KOPT-K1 (cell line): ENCODE measurements around the gene BOLL.
A peak's percentile ranks its signal among the peaks of the same experiment; 100 is the strongest.

Source experiments
- H3K27ac ChIP-seq: fragments of 200-600 bp; sonication (generic); 2 replicates; pipeline ENCODE4 v1.5.1; 2016; ENCODE audit warnings: antibody characterized with exemption, mild to moderate bottlenecking, low read depth, low read length; ENCODE audit not compliant: poor library complexity, severe bottlenecking
- H3K36me3 ChIP-seq: fragments of 200-600 bp; sonication (generic); 2 replicates; pipeline ENCODE4 v1.5.1; 2017; ENCODE audit warnings: antibody characterized with exemption, mild to moderate bottlenecking, low read length, moderate library complexity; ENCODE audit not compliant: insufficient read depth
- H3K9me3 ChIP-seq: fragments of 200-600 bp; sonication (generic); 2 replicates; pipeline ENCODE4 v1.5.1; 2017; ENCODE audit warnings: antibody characterized with exemption, low read length, mild to moderate bottlenecking; ENCODE audit not compliant: insufficient read depth, poor library complexity, severe bottlenecking

BOLL gene

DNA sequence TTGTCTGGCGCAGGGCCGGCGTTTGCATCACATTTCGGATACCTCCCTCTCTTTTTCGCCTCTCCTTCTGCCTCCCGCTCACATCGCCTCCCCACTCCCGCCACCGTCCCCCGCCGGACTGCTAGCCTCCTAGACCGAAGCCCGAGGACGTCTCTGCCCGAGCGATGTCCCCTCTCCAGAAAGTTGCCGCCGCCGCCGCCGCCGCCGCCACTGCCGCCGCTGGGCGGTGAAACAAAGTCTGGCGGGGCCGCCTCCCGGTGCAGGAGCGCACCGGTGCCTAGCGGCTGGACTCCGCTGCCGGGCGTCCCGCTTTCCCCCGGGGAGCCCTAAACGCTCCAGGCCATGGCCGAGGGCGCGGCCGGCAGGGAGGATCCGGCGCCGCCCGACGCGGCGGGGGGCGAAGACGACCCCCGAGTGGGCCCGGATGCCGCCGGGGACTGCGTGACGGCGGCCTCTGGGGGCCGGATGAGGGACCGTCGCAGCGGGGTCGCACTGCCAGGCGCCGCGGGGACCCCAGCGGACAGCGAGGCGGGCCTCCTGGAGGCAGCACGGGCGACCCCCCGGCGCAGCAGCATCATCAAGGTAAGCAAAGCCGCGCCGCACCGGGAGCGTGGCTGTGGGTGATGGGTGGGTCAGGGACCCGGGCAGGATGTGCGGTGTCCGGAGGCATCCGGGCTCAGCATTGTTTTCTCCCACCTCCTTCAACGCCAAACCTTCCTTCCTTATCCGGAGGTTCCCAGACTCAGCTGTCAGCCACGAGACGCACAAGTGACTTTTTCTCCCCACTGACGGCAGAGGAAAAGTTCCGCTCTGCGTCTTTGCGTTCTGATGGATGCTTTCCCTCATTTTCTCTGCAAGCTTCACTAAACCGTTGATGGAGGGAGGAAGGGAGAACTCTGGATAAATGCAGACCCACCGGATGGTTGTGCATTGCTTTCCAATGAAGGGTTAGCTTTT, 19.9 kb upstream of the BOLL start:
- Histone ChIP-seq H3K27ac (peak overlapping the region; percentile 43), H3K36me3 (no peaks in the 10 kb centered on the region), H3K9me3 (no peaks in the 10 kb centered on the region)

DNA sequence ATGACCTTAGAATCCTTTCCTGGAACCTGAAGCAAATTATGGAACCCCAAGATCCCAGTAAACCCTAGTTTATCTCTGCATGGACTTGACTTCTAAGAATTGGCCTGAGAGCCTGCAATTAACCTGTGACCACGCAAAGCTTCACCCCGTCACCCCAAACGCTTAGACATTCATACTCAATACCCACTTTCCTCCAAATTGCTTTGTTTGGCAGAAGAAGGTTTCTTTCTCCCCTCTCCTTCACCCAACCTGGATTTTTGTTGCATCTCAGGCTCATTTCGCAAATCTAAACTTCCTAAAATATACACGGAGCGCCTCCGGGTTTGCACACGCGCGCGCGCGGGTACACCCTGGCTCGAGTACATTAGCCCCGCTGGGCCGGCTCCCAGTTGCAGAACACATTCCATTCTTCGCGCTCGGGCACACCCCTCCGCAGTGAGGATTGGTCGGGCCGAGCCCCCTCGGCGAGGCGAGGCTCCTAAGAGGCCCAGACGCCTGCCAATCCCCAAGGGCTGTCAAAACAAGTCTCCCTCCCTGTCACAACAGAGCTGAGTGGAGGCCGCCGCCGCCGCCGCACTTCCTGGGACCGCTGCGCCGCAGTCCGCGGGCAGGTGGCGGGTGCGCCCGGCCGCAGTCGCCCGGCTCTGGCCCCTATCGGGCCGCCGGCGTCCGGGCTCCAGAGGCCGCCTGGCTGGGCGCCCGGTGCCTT, 19.1 kb upstream of the BOLL start, which contains the start of gene PLCL1:
TSS of gene PLCL1 (plus strand) at position 545 of the 709 bp plus-strand sequence.
- Histone ChIP-seq H3K27ac (peak within 1 kb of the TSS; percentile 43), H3K36me3 (no peaks in the 10 kb centered on the region), H3K9me3 (no peaks in the 10 kb centered on the region)

DNA sequence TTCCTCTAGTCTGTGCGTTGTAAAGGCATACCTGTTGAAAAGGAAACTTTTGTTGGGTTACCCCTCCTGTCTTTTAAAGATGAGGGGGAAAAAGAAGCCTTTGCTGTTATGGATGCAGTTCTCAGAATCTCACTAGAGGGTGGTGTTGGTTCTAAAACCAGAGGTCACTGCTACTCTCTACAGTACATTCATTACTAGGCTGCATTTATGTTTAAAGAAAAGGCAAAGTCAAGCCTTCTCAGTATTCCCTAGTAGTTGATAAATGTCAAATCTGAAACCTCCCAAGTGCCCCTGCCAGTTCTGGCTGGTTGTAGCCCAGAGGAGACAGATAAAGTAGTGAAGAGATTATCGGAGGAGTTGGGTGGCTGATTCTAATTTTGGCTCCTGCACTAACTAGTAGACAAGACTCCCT, 17.9 kb upstream of the BOLL start:
- no peaks in the 10 kb centered on the region for H3K36me3 ChIP-seq
- no peak overlapping the region for H3K27ac ChIP-seq
- H3K9me3 ChIP-seq: no peaks in the 10 kb centered on the region

DNA sequence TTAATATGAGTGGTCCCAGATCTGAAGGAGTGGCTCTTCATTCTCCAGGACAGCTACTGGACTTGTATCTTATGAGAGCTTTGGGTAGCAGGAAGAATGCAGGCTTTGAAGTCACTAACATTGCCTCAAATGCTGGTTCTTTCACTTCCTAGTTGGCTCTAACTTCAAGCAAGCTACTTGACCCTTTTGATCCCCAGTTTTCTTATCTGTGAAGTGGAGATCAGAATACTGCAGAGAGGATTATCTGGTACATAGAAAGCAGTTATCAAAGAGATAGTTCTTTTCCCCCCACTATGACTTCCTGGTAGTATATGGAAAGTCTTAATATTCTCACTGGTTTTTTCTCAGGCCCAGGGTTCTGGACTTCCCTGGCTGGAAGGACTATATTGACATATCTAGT, 15.9 kb upstream of the BOLL start:
- Histone ChIP-seq H3K36me3 (no peaks in the 10 kb centered on the region), H3K9me3 (peaks cover 4% of the 10 kb centered on the region), H3K27ac (no peak overlapping the region)

DNA sequence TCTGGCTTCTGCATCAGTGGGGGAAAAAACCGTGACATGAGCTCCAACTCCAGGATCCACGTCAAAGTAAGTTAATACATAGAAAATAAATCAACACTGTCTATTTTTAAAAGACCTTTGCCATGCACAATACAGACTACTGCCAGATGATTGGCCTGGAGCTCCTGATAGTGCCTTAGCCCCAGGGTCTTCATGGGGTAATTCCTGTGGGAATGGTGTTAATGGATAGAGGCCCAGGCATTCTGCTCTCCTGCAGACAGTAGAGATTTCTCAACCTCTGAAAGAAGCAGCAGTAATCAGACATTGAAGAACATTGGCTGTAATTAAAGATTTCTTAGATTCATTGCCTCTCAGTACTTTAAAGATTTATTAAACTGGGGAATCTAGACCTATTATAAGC, 15.0 kb upstream of the BOLL start:
- H3K27ac ChIP-seq: no peak overlapping the region
- H3K36me3 ChIP-seq: no peaks in the 10 kb centered on the region
- H3K9me3 ChIP-seq: peaks cover 4% of the 10 kb centered on the region

DNA sequence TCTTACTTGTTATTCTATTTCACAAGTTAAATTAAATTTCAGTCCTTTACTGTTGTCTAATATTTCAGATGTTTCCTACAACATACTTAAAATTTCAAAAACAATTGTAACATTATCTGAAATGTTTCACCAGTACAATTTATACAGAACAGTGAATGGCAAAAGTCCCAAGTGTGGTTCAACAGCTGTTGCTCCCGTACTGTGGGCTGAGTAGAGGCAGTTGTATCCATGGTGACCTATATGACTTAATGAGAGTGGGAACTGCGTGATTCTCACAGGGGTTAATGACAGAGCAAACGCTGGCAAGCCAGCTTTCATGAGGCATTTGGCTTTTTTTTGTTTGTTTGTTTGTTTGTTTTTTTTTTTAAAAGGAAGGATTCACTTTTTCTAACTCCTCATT, 13.9 kb upstream of the BOLL start:
- H3K36me3 ChIP-seq: no peaks in the 10 kb centered on the region
- H3K27ac ChIP-seq: no peak overlapping the region
- peaks cover 4% of the 10 kb centered on the region for H3K9me3 ChIP-seq

DNA sequence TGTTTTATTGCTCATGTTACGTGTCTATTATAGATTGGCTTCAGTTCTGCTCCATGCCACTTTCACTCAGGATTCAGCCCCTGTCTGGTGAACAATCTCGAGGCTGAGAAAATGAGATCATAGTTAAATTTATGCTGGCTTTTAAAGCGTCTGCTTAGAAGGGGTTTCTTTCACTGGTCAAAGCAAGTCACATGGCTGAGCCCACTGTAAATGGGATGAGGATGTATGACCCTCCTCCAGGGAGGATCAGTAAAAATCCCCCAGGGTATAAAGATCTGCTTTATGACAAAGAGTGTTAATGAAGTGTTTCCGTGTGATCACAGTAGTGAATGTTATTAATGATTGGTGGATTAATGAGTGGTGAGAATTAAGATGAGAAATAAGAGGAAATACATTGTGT, 13.1 kb upstream of the BOLL start:
- peaks cover 4% of the 10 kb centered on the region for H3K9me3 ChIP-seq
- no peak overlapping the region for H3K27ac ChIP-seq
- no peaks in the 10 kb centered on the region for H3K36me3 ChIP-seq

DNA sequence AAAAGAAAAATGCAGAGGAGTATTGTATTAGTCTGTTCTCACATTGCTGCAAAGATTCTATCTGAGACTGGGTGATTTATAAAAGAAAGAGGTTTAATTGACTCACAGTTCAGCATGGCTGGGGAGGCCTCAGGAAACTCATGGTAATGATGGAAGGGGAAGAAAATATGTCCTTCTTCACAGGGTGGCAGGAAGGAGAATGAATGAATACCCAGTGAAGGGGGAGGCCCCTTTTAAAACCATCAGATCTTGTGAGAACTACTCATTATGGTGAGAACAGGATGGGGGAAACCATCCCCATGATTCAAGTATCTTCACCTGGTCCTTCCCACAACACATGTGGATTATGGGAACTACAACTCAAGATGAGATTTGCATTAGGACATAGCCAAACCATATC, 10.2 kb upstream of the BOLL start:
- no peak overlapping the region for H3K27ac ChIP-seq
- H3K9me3 ChIP-seq: peaks cover 4% of the 10 kb centered on the region
- no peaks in the 10 kb centered on the region for H3K36me3 ChIP-seq

DNA sequence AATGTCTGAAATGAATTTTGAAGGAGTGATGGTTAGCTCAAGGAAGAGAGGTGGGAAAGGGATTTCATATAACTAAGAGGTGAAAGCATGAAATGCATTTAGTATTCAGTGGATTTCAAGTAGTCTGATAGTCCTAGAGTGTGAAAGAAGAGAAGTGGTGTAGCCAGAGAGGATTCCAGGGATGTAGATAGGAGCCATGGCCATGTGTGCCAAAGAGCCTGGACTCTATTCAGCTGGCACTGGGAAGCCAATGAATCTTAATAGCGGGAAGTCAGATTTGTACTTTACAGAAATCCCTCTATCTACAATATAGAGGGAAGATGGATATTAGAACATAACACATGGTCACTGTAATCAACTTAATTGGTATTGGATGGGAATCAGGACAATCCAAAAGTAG, 8.3 kb upstream of the BOLL start:
- Histone ChIP-seq H3K27ac (no peak overlapping the region), H3K9me3 (peaks cover 4% of the 10 kb centered on the region), H3K36me3 (no peaks in the 10 kb centered on the region)

DNA sequence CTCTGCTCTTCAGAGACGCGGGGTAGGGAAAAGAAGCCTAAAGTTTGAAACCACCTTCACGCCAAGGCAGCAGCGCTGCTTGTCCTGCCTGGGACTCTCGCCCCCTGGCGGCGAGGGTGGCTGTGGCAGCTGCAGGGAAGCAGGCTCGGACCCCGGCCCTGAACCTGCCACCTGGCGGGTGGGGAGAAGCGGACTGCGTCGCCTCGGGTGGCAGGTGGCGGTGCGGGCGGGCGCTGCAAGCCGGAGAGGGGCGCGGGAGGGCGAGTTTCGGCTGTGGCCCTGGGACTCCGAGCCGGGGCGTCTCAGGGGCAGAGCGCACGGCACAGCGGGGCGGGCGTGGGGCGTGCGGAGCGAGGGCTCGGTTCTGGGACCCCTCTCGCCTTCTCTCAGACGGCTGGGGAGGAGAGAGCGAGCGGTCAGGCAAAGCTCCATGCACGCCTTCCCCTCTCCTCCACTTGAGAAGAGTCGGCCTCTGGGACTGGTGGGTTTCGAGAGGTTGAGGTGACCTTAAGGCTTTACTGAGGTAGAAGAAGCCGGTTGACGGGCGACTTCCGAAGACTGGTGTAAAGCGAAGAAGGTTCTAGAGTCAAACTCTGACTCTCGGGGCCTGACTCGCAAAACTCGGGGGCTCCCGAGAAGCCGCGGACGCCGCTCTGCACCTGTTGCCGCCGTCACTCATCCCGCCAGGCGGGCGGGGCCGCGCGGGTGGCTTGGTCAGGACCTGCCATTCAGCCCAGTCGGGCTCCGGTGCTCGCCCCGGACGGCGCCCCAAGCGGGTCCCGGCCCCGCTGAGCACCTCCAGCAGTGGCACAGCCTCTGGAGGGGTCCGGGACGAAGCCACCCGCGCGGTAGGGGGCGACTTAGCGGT, 1.1 kb upstream of the BOLL start:
- no peaks in the 10 kb centered on the region for H3K36me3 ChIP-seq
- H3K27ac ChIP-seq: no peak overlapping the region
- peaks cover 21% of the 10 kb centered on the region for H3K9me3 ChIP-seq

DNA sequence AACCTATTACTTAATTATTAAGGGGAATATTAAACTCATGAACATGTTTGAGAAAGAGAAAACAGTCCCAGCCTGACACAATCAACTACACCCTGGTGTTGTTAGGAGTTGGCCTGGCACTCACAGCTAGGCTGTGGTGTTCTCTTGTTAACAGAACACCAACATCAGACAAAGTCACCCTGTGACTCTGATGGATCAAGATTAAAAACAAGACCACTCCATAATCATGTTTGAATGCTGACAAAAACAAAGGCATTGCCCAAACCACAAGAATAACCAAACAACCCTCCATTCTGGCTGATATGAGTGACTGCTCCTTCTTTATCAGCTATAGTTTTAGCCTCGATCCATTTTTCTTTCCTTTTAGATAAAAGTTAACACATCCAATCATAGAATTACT, 3.0 kb downstream of the BOLL start:
- H3K9me3 ChIP-seq: peaks cover 21% of the 10 kb centered on the region
- H3K27ac ChIP-seq: no peak overlapping the region
- H3K36me3 ChIP-seq: no peaks in the 10 kb centered on the region

DNA sequence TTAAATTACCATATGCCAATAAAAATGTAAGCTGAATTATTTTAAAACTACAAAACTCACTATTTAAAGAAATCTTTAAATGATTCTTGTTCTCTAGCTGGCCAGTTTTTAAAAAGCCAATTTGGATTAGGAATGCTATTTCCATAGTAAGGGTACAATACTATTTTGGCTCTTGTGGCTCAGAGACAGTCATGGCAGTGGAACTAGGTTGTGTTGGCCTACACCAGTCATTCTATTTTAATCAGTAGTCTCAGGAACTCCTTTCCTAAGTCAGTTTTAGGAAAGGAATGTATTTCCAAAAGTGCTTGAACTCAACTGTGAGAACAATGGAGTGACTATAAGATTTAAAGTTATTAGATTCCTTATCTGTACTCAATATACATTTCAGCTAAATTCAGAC, 5.9 kb downstream of the BOLL start:
- H3K9me3 ChIP-seq: no peaks in the 10 kb centered on the region
- H3K36me3 ChIP-seq: no peaks in the 10 kb centered on the region
- no peak overlapping the region for H3K27ac ChIP-seq

DNA sequence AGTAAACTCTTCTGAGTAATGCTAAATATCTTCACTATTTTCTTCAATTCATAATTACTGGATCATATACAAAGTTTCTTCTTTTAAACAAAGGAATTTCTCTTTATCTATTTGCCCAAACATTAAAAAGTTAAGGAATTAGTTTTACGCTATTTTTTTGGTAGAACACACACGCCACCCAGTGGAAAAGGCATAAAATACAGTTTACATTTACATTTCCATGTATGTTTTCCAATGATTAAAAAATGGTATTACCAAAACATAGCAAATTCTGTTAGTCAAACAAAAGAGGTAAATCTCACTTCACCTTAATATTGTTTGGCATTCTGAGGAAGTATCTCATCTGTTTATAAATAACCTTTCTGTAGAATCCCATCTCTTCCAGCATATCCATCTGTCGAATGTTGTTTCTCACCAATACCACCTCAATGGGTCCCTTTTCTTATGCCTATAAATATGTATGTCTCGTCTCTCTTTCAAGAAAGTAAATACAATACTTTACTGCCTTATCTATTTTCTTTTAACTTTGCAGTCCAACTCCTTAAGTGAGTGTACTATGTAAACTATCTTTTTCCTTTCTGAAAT, 7.2 kb downstream of the BOLL start:
- H3K27ac ChIP-seq: no peak overlapping the region
- H3K9me3 ChIP-seq: no peaks in the 10 kb centered on the region
- no peaks in the 10 kb centered on the region for H3K36me3 ChIP-seq

DNA sequence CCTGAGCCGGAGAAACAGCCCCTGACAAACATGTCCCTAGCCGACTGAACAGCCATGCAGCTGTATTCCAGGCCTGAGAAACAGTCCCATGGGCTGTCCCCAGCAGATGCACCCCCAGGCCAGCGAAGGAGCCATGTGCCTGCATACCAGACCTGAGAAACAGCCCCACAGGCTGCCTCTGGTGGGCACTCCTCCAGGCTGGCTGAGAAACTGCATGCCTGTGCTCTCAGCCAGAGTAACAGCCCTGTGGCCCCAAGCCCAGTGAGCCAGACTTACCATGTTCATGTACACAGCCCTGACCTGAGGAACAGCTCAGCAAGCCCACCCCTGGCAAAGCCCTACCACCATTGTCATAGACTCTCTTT, 24.8 kb downstream of the BOLL start:
- H3K36me3 ChIP-seq: no peaks in the 10 kb centered on the region
- H3K9me3 ChIP-seq: peaks cover 21% of the 10 kb centered on the region
- no peak overlapping the region for H3K27ac ChIP-seq
